ENCODE data around the gene CYP21A2.
"Not testable (repeated sequence)": the region's sequence is repeated elsewhere in the genome, so short reads cannot be mapped to it uniquely, and the experiment has no call there.

Gene CYP21A2

GRCh38 chr6:32035283-32036013 is 2.8 kb upstream of the CYP21A2 start:
- FAIRE-seq: not testable (repeated sequence)

- FAIRE-seq: not testable (repeated sequence)
Observed at GRCh38 chr6:32037136-32037535, 1.1 kb upstream of the CYP21A2 start.

- FAIRE-seq: not testable (repeated sequence)
Observed at GRCh38 chr6:32038878-32039277, 663 bp downstream of the CYP21A2 start.

- not testable (repeated sequence) for FAIRE-seq
Observed at GRCh38 chr6:32039321-32040274, 1.4 kb downstream of the CYP21A2 start.

GRCh38 chr6:32040299-32041049 is 2.3 kb downstream of the CYP21A2 start:
- not testable (repeated sequence) for FAIRE-seq

GRCh38 chr6:32041050-32041321 is 2.8 kb downstream of the CYP21A2 start:
- FAIRE-seq: not testable (repeated sequence)

GRCh38 chr6:32041385-32041784 is 3.2 kb downstream of the CYP21A2 start:
- not testable (repeated sequence) for FAIRE-seq

- not testable (repeated sequence) for FAIRE-seq
Observed at GRCh38 chr6:32042276-32042675, 4.1 kb downstream of the CYP21A2 start.

- FAIRE-seq: not testable (repeated sequence)
Observed at GRCh38 chr6:32043589-32044380, 5.6 kb downstream of the CYP21A2 start.

- not testable (repeated sequence) for FAIRE-seq
Observed at GRCh38 chr6:32044916-32045315, 6.7 kb downstream of the CYP21A2 start.

- no peak for FAIRE-seq
Observed at GRCh38 chr6:32045811-32046449, 7.7 kb downstream of the CYP21A2 start.

- no peak for FAIRE-seq
Observed at GRCh38 chr6:32046450-32047083, 8.4 kb downstream of the CYP21A2 start.

- no peak for FAIRE-seq
Observed at GRCh38 chr6:32047084-32047478, 8.9 kb downstream of the CYP21A2 start.

- no peak for FAIRE-seq
Observed at GRCh38 chr6:32047539-32047854, 9.3 kb downstream of the CYP21A2 start.

GRCh38 chr6:32047855-32048766 is 9.9 kb downstream of the CYP21A2 start:
- no peak for FAIRE-seq

GRCh38 chr6:32049149-32049548 is 10.9 kb downstream of the CYP21A2 start:
- FAIRE-seq: not testable (repeated sequence)

- not testable (repeated sequence) for FAIRE-seq
Observed at GRCh38 chr6:32049736-32050135, 11.5 kb downstream of the CYP21A2 start.

GRCh38 chr6:32050562-32050961 is 12.3 kb downstream of the CYP21A2 start:
- no peak for FAIRE-seq

GRCh38 chr6:32052626-32053025 is 14.4 kb downstream of the CYP21A2 start:
- not testable (repeated sequence) for FAIRE-seq

GRCh38 chr6:32053314-32053713 is 15.1 kb downstream of the CYP21A2 start:
- not testable (repeated sequence) for FAIRE-seq
